GM12873 (cell line): ENCODE results near the gene NCAM1.

Experiments
- CTCF ChIP-seq: IDR thresholded peaks from 2 replicates; pipeline ENCODE4 v1.5.1; 2012; ENCODE audit warnings: low read depth, mild to moderate bottlenecking, moderate library complexity, low read length, control low read depth; ENCODE audit not compliant: insufficient read depth; ENCODE audit errors: missing control alignments

Gene NCAM1

GRCh38 chr11:113090716-113091480 is 129.7 kb downstream of the NCAM1 start:
- no peak for TF ChIP-seq CTCF

GRCh38 chr11:113091481-113091780 is 130.2 kb downstream of the NCAM1 start:
- no peak for TF ChIP-seq CTCF

GRCh38 chr11:113096648-113097047 is 135.4 kb downstream of the NCAM1 start:
- TF ChIP-seq CTCF = no peak

- TF ChIP-seq CTCF = no peak
These were observed 142.9 kb downstream of the NCAM1 start for GRCh38 chr11:113103932-113104690.

- TF ChIP-seq CTCF = no peak
These were observed 143.6 kb downstream of the NCAM1 start for GRCh38 chr11:113104691-113105251.

- TF ChIP-seq CTCF = no peak
These were observed 144.4 kb downstream of the NCAM1 start for GRCh38 chr11:113105592-113105991.

- TF ChIP-seq CTCF = no peak
These were observed 145.3 kb downstream of the NCAM1 start for GRCh38 chr11:113106507-113106906.
